CD4-positive, alpha-beta T cell treated with Interleukin-4 for 4 hours (primary cell): Measurements from ENCODE around the gene ATP6V1C2.
"Not testable (repeated sequence)": the region's sequence is repeated elsewhere in the genome, so short reads cannot be mapped to it uniquely, and the experiment has no call there.

Experiments used
- DNase-seq: peaks from one replicate; pipeline ENCODE4 v3.0.0-alpha.2; 2020

Gene ATP6V1C2

DNA sequence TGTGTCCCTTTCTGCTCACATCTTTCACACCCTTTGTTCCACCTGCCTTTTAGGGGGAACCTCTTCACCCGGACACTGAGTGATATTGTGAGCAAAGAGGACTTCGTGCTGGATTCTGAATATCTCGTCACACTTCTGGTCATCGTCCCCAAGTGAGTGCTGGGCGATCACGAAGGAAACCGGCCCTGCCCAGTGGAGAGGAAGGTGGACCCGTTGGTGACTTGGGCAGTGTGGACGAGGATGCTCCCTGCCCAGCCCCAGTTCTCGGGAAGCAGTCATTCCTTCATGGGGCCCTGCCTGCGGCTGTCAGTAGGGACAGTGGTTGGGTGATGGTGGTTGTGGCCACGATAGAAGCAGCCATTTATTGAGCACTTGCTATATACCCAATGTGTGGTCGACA, 50.4 kb downstream of the ATP6V1C2 start:
- no peak for DNase-seq

DNA sequence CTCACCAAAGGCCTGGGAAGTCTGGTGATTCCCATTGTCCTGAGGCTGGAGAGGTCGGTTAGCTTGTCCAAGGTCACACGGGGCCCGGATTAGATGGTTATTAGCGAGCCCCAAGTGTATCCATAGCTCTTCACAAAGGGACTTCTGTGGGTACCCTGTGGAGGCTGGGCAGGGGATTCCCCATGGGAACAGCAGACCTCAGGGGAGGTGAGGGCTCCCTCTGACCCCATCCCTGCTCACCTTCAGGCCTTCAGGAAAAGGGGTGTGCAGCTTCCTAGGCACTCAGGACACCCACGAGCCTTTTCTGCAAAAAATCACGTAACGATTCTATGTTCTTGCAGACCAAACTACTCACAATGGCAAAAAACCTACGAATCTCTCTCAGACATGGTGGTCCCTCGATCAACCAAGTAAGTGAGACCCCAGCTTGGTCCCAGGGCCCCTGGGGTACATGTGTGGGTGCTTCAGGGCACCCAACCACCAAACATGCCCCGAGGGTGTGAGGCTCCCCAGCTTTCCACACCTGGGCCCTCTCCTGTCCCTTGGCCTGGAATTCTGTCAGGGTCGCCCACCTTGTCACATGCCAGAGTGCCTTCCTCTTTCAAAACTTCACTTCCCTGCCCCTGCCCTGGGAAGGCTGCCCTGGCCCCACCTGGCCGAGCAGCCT, 50.9 kb downstream of the ATP6V1C2 start:
- DNase-seq: no peak

DNA sequence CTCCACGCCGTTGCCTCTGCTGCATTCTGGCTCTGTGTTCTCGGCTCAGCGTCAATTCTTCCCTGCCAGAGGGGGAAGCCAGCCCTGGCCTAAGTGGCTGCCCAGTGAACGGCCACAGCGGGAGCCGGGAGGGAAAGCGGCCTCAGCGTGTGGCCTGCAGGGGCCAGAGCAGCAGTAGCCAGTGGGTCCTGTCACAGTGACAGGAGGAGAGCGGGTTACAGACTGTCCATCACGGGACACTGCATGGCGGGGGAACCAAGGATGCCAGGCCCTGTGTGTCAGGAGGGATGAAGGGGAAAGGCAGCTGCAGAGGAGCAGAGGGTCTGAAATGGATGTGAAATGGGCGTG, 51.4 kb downstream of the ATP6V1C2 start:
- no peak for DNase-seq

DNA sequence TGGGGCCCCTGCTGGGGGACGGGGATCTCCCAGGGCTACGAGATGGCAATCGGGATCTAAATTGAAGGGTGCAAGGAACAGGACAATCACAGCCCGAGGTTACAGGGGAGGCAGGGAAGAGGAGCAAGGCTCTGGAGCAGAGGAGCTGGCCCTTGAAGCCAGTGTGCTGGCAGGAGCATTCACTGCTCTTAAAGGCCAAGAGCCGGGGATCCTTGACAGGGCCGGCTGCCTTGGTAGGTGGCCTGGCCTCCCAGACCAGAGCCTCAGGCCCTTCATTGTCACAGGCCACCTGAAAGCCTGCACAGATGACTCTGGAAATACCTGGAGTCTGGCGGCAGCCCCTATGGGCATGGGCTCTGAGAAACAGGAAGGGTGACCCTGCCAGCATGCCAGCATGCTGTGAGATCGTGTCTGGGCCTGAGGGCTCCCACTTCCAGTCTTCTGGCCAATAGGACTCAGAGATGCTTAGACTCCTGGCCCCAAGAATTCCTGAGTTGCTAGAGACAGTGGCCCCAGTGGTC, 52.5 kb downstream of the ATP6V1C2 start:
- DNase-seq: no peak

DNA sequence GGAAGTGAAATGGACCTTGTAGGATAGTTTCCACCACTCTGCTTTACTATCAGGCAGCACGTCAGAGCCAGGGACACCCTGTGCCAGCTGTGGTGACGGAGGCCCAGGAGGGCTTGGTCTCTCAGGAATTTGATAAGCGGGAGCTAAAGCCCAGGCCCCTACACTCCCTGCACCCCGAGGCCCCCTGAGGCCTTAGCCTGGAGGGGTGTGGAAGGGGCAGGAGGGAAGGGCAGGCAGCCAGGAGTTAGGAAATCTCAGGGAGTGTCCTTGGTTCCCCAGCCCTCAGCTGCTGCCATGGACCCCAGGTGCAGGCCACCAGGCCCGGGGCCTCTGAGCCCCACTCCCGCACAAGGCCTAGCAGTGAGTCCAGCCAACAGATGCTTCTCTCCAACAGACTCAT, 53.0 kb downstream of the ATP6V1C2 start:
- no peak for DNase-seq

DNA sequence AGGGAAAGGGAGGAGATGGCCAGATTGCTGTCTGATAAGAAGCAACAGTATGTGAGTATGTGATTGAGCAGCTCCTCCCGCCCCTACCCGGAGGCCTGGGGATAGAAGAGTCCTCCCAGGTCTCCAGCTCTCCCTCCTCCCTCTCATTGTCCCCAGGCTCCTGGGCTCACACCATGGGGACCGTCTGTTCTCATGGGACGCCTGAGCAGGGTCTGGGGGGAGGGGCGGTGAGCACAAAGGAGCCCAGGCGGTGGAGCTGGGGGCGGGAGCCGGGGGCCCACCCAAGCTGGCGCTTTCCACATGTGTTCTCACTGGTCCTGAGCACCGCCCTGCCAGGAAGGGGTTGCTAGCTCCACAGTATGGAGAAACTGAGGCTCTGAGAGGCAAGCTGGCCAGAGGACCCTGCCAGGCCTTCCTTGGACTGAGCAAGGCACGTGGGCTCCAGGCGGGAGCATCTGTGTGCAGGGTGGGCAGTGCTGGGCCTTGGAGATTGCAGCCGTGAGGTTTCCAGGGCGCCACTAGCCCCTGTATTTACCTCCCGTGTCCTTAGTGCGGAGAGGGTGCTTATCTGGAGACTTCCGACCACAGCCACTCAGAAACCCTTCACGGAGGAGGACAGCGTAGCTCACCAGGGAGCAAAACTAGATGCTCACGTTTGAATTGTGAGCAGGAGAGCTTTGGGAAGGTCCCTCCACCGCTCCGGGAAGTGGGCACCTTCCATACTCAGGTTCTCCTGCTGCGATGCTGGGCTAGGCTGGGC, 53.8 kb downstream of the ATP6V1C2 start:
- no peak for DNase-seq

DNA sequence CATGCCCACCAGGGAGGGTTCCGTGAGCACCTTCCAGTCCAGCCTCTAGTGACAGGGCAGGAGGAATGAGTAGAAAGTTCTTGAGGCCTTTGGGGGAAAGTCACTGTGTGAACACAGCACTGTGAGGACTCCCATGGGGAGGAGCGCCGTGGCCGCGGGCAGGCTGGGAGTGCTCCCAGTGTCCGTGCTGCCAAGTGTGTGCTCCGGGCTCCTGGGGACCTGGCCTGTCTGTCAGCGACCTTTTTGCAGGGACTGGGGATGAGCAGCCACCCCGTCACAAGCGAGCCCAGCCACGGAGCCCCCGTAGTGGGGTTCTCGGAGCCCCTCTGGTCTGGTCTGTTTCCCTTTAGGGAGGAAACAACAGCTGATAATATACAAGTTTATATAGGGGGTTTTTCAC, 54.4 kb downstream of the ATP6V1C2 start:
- no peak for DNase-seq

DNA sequence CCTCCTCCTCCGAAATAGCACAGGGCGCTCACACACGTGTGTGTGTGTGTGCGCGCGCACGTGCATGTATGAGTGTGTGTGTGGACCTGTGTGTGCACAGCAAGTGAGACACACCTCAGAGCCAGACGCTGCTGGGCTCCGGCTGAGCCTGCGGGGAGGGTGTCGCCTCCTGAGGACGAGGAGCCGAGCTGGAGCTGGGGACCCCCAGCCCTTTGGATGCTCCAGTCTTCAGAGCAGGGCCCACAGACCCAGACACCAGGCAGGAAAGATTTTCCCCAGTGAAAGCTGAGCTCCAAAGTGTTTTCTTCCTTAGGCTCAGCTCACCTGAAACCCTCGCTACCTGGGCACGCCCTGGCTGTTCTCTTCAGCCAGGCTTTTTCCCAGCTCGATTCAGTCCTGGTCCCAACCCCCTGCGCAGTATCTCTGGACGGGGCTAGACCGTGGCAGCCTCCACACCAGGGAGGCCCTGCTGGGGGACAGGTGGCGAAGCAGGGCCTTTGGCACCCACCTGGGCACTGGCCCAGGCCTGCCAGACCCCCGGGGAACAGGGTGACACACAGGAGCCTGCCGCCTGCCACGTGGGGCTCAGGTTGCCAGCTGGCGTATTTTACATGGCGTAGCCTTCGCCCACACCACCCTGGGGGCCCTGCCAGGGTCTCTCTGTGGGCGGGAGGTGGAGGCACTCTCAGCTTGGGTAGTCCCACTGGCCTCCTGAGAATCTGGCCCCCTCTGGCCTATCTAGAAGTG, 55.0 kb downstream of the ATP6V1C2 start:
- DNase-seq: no peak

DNA sequence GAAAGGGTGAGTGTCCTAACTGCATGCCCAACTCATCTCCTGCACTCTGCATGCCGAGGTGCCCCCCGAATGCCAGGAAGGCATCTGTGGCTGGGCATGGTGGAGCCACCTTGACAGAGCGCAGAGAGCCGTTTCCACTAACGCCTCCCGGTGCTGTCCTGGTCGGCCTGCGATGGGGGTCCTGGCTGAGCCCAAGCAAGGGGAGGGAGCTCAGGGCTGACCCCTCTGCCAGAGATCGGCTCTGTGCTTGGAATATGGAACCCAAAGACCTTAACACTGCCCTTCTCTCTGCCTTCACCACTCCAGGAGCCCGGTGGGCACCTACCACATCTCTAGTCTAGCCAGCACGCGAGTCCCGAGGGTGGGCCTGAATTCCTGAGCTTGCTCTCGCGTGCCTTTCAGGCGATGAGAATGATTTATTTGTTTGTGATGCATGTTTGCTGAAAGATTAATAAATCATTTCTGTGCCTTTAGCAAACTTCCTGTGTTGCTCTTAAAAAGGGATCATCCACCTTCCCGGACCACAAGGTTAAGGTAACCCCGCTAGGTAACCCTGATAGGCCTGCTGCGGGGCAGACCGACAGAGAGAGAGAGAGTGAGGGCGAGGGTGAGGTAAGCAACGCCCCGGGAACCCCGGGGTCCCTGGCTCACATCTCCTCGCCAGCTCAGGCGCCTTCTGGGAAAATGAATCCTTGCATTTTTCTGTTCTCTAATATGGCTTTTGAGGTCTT, 55.8 kb downstream of the ATP6V1C2 start:
- no peak for DNase-seq

DNA sequence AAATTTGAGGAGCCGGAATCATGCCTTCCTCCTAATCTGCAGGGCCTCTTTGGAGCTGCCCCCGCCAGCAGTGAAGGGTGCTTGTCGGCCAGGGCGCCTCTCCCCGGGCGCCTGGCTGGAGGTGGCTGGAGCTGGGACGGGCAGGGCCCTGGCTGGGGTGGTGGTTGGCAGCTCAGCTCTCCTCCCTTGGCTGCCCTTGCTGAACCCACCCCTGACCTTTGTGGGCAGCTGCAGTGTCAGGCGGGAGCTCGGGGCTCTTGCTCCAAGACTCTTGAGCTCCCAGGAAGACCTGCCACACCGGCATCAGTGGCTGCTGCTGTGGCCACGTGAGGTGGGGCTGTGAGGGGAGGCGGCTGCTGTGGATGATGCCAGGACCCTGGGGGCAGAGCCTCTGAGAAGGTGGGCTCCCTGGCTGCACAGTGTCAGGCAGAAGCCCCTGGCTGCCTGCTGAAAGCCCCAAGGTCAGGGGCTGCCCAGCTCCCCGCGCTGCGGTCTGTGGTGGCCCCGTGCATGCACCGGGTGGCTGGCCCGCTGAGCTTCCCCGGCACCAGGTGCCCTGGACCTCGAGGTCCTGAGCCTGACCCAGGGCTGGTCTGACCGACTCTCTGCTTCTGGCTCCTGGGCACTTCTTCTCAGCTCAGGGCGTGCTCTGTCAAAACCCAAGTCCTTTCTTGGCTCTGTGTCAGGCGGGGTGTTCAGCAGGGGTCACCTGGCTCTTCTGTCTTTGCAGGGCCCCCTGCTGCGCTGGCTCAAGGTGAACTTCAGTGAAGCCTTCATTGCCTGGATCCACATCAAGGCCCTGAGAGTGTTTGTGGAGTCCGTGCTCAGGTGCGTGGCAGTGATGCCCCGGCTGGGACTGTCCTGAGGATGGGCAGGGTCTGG, 56.7 kb downstream of the ATP6V1C2 start:
- DNase-seq: no peak

DNA sequence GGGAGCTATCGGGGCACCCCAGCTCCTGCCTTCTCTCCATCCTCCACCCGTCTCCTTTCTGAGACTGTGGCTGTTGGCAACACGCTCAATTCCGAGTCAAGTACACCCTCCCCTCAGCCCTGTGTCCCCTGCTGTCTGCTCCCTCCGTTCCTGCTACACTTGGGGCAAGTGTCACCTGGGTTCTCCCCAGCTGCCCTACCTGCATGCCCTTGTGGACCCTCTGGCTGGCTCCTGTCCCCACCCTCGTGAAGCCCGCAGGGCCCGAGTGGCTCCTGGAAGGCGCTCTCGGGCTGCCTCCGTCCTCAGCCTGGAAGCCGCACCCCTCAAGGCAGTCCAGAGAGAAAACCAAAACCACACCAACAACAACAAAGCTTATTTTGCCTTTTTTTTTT, 57.3 kb downstream of the ATP6V1C2 start:
- no peak for DNase-seq

DNA sequence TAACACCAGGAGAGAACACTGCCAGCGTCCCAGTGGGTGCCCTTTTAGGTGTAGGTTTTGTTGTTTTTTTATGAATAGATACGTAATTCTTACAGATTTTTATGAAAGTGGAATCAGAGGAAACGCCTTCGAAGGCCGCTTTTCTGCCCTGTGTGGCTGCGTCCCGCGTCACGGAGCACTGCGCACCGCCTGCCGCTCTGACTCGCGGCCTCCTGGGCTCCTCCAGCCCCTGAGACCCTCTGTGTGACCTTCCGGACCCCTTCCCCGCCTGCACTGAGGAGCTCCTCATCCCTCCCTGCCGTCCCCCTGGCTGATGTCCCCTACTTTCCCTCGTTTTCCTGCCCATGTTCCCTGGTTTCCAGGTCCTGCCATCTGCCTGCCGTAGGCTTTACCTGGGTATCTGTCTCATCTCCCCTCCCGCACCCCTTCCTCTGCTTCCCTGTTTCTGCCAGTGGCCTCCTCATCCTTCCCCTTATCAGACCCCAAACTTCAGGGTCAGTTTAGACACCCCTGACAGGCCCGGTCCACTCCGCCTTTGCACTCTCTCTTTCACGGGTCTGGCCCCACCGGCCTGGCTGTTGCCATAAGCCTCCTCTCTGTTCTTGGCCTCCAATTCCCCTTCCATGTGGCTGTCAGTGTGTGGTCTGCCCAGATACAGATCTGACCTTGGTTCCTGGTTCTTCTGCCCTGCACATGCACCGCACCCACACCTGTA, 58.5 kb downstream of the ATP6V1C2 start:
- no peak for DNase-seq

DNA sequence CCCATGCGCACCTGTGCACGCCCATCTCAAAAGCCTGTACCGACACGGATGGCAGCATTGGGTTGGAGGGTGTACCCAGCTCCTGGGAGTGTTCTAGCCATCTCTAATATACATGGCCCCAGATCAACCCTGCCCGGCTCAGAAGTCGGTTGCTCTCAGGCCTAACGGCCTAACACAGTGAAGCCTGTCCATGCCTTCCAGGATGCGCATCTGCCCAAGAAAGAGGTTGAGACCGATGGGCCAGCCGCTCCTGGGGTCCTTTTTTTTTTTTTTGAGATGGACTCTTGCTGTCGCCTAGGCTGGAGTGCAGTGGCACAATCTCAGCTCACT, 59.0 kb downstream of the ATP6V1C2 start:
- no peak for DNase-seq

DNA sequence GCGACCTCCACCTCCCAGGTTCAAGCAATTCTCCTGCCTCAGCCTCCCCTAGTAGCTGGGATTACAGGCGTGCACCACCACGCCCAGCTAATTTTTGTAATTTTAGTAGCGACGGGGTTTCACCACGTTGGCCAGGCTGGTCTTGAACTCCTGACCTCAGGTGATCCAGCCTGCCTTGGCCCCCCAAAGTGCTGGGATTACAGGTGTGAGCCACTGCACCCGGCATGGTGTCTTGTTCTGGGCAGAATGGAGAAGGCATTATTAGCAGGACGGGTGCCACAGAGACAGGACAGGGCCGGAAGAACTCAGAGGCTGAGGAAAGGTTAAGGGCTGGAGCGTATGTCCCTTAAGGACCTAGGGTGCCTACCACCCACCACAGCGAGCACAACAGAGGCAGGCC, 59.4 kb downstream of the ATP6V1C2 start:
- DNase-seq: not testable (repeated sequence)

DNA sequence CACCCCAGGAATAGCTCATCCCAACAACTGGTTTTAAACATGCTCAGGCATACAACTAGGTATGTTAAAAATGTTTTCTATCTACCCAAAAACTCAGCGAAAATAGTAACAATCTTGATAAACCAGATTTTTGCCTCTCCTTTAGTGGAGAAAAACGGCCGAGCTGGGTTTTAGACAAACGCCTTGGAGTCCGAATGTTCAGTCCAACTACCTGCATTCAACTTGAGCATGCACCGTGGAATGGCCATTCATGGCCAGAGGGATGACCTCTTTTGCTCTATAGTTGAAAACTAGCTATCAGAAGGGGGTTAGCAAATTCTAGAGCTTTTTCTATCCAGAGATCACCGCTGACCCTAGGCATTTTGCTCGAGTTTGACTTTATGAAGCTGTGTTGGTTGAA, 60.3 kb downstream of the ATP6V1C2 start:
- DNase-seq: no peak

DNA sequence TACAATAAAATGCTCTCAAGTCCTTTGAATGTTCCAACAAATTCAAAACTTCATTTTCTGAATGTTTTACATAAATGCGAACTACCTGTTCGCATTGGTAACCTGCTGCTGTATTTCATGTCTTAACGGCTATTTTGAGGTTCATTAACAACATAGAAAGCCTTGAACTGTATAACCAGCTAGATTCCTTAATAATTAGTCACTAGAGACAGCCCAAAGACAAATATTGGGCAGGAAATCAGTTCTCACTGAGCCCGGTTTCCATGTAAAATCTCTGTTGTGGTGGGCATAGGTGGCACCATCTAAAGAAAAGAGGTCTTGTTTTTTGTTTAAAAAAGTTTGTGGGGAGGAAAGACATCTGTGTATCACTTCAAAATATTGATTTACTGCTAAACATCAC, 62.0 kb downstream of the ATP6V1C2 start:
- DNase-seq: no peak

DNA sequence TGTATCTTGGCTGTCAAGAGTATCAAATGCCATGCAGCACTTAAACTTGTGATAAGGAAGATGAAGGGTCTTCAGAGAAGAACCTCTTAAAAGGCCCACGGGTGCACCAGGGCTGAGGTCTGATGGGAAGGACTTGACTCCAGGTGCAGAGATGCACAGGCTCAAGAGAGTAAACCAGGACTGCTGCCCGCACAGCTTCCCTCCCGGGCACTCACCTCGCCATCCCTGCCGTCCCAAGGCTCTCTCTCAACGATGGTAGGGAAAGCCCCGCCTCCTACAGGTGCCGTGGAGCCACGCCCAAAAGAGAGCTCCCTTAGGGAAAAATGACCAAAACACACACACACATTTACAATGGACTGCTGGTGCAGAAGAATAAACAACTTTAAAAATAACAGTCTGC, 63.3 kb downstream of the ATP6V1C2 start:
- no peak for DNase-seq

DNA sequence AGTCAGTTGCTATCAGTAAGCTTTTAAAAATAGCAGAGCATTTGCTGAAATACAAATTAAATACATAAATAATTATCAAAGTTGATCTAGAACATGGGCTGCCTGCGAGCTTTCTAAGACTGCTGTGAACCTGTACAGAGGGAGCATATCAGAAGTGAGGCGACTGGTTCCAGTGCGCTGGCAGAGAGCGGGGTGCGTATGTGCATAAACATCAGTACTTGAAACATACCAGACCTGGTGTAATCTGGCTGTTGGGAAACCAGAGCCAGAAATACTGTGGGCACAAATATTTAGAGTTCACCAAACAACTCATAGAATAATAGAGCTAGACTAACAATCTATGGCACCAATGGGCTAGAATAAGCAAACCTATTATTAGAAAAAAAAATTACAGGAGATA, 63.8 kb downstream of the ATP6V1C2 start:
- no peak for DNase-seq

DNA sequence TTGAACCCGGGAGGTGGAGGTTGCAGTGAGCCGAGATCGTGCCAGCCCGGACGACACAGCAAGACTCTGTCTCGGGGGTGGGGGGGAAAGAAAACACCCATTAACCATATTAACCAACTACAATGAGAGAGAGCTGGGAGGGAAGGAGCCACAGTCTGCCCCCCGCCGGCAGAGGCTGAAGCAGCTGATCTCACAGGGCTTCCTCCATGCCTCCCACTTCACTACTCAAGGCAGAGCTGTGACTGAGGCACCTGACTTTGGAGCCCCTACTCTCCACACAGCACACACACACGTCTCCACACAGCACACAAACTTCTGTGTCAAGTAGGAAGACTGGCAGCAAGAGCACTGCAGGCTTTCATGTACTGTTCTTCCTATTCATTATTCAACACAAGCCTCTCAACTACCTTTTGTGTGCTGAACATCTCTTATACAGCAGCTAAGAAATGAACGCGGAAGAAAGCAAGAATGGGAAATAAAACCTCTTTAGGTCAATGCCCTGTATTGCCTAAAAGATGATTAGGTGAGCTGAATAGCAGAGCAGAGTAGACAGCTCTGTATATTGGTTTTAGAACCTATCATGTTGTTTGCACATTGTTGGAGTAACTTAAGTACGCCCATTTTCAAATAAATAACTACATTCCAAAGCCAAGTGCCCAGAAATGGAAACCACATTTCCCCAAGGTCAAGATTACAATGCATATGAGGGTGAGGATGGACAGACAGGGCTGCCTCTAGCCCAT, 65.0 kb downstream of the ATP6V1C2 start:
- DNase-seq: no peak

DNA sequence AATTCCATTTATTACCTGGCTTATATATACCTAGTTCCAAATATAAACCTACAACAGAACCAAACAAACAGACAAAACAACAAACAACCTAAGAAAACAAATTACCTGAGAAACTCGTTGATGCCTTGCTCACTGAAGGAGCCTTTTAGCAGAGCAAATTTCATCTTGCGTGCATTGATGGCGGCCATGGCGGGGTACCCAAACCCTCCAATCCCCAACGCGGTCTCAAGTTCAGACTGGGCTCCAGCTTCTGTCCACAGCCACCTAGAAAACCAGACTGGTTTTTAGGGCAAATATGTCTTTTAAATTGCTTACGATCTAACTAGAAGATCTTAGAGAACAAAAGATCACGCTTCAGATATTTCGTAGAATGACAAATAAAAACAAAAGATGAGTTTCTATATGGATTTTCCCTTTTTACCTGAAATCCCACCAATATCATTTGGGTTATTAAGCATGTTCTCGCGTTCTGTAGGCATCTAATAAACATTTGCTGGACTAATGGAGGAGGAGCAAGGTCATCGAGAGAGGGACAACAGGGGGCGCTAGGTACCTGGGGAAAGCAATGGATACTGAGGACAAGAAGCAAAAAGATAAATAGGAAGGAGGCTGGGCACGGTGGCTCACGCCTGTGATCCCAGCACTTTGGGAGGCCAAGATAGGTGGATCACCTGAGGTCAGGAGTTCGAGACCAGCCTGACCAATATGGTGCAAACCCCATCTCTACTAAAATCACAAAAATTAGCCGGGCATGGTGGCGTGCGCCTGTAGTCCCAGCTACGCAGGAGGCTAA, 65.9 kb downstream of the ATP6V1C2 start:
- DNase-seq: peak; percentile 23
